HG03135 (cell line): Measurements from ENCODE around the gene RARB.
A peak's percentile ranks its signal among the peaks of the same experiment; 100 is the strongest.

Experiments used
- ATAC-seq: cut with Tn5 transposase; IDR thresholded peaks from one replicate; pipeline ENCODE4 v1.9.1; 2021; ENCODE audit warnings: mild to moderate bottlenecking, moderate library complexity; ENCODE audit not compliant: unreplicated experiment

Gene RARB

DNA sequence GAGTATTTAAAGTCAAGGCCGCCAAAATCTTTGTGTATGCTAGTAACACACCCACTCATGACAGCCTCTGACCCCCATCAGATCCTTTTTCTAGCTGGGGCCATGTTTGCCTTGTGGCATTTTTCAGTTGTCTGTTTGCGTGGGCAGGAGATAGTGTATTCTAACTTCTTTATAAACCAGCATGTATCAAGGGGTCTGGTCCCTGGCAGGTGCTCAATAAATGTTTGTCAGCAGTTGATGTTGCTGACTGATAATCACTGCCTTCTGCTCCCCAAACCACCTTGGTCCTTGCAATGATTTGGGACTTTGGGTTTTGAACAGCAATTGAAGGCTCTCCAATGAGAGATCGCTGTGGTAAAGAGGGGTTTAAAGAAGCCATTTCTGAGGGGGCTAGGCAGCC, 19.2 kb downstream of the RARB start:
- ATAC-seq = no peak

DNA sequence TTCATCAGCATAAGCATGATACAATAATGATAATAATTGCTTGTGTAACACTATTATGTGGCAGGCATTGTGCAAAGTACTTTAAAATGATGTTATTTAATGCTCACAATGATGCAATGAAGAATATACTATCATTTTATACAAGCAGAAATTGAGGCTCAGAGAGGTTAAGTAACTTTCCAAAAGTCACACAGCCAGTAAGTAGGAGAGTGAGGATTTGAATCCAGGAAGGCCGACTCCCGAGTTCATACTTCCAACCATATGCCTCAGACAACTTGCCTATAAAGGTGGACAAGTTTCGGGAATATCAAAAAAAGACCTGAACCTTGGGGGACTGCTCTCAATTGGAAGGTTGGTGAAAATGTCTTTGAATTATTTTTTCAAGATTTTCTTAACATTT, 19.9 kb downstream of the RARB start:
- no peak for ATAC-seq

DNA sequence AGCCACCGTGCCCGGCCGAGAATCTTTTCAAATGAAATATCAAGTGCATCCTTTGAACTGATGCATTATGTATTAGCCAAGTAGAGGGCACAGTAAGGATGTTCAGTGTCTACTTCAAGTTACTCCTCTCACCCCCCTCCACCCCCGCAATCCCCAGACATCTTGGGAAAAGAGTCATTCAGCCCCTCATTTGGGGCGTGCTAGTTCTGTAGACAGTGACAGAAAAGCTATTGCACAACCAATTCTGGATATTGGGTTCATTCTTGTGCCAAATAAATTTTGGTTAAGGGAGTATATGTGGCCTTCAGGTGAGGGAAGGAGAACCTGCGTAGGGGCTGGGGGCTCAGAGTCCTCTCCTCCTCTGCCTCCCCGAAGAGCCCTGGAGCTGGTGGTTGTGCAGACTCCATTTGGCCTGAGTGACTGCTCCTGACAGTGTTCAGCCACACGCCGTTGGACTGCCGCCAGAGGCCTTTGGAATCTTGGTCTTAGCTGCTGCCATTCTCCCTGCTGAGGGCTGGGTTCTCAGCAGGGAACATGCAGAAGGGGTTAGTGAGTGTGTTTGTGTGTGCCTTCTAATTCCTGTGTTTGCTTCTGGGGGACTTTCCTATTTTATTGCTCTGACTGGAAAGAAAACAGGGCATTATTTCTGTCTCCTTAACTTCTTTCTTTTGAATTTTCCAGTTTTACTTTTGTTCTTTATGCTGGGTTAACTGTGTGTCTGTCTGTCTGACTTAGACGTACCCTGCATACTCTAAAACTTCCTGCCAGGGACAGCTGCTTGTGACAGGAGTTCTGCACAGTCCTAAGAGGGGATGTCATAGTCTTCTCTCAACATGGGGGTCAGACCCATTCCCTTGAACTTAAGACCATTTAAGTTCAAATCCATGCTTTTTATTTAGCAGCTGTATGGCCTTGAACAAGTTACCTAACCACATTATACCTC, 21.0 kb downstream of the RARB start:
- ATAC-seq = no peak

DNA sequence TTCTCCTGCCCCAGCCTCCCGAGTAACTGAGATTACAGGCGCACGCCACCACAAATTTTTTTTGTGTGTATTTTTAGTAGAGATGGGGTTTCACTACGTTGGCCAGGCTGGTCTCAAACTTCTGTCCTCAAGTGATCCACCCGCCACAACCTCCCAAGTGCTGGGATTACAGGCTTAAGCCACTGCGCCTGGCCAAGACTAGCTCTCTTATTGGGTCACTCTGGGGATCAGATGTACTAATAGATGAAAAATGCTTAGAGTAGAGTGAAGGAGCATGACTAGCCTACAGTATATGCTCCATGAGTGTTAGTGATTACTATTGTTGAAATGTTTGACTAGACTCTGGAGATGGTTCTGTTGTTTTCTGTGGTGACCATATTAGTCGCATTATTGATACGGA, 21.8 kb downstream of the RARB start:
- no peak for ATAC-seq

DNA sequence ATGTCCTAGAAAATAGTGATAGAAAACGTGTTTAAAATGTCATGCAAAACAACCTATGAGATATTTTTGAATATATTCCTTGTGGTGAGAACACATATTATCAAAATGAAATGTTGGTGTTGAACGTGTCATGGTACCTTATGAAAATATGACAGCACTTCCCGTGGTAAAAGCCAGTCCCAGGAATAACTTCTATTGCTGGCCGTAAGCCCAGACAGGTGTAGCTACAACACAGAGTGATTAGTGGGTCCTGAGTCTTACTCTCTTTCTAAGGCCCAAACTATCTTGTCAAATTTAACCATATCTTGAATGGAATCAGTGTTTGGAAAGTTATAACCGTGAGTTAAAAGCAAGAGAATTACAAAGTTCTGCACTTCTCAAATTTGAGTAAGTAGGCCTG, 24.1 kb downstream of the RARB start:
- ATAC-seq = no peak

DNA sequence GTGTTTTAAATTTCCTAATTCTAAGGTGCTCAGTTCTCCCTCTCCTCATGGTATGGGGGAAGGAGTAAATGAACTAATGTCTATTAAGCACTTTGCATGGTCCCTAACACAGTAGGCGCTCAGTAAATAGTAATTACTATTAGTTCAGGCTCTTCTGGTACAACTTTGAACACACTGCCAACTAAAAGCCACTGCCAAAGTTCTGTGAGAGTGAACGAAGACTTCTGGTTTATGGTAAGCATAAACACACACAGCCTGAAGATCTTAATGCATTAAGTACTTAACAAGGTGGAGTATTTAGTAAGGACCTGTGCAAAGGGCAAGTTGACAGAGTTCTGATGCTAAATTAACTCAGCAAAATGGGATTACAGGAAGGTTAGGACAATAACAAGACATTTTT, 24.7 kb downstream of the RARB start:
- no peak for ATAC-seq

DNA sequence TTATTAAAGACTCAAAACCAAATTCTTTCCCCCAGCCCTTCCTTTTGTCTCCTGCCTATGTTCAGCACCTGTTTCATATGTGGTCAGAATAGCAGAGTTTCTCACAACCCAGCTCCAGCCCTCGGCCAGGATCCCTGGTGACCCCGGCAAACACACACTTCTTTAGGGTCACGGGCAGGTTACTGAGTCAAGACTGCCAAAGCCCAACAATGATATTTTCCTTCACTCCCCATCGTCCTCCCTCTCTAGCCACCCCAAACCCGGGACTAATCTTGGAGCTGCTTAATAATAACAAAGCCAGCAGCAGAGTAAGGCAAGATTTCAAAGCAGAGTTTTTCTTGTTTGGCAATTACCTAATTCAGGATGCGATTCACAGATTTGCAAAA, 25.5 kb downstream of the RARB start:
- ATAC-seq = no peak

DNA sequence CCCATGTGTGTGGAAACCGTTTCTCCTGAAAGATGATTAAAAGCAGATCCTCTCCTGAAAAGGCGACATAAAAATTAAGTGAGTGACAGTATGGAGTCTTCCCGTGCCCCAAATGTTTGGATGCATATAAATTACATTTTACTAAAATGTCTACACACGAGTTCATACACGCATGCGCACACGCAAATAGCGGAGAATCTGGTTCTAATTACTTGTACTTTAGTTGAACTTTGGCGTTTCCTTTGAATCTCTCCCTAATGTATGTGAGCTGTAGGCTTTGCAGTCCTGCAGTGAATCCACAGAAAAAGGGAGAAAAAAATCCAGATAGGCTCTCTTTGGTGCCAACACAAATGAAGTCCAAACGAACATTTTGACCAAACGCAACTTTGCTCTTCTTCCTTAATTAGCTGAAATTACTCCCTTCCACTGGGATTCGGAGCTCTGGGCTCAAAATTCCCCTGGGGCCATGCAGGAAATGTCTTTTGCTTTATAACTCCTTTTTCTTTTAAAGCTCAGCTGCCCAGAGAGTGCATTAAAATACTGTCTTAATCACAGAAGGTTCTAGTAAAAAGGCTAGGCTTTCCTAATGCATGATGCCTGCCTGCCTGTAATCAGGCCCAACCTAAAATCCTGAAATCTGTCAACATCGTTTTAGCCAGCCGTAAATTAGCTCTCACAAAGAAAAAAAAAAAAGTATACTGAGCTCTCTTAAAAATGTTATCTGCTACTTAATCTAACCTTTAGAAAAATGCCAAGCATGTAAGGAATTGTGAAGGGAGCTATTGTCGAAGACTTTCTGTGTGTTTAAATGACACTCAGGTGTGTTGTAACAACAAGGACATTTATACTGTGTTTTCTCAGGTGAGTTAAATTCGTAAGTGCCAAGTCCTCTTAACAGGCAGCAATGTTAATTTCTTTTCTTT, 26.2 kb downstream of the RARB start:
- no peak for ATAC-seq

DNA sequence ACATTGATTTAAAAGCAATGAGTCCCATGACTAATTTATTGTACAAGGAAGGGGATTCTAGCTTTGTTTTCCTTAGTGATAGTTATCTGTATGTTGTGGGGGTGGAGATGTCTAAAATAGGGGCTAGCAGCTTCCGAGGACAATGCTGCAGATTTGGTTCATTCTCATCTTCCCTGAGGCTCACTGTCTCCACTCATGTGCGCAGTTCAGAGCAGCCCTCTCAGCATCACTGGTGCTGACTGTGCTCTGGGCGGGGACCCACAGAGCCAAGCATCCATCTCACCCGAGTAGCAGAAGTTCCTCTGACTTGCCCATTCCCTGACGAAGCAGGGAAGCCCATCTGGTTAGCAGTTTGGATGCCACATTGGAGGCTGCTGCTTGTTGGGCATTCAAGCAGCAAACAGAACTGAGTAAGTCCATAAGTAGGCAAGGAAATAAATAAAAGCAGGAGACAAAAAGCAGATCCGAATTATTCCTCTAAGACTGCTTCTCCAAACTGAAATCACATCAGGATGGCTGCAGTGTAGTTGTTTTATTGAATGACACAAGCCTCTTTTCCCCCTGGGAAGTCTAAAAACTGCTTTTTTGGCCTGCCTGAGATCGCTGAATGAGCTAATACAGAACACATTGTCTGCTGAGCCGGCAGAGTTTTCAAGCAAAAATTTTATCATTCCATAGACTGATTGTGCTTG, 27.5 kb downstream of the RARB start:
- no peak for ATAC-seq

DNA sequence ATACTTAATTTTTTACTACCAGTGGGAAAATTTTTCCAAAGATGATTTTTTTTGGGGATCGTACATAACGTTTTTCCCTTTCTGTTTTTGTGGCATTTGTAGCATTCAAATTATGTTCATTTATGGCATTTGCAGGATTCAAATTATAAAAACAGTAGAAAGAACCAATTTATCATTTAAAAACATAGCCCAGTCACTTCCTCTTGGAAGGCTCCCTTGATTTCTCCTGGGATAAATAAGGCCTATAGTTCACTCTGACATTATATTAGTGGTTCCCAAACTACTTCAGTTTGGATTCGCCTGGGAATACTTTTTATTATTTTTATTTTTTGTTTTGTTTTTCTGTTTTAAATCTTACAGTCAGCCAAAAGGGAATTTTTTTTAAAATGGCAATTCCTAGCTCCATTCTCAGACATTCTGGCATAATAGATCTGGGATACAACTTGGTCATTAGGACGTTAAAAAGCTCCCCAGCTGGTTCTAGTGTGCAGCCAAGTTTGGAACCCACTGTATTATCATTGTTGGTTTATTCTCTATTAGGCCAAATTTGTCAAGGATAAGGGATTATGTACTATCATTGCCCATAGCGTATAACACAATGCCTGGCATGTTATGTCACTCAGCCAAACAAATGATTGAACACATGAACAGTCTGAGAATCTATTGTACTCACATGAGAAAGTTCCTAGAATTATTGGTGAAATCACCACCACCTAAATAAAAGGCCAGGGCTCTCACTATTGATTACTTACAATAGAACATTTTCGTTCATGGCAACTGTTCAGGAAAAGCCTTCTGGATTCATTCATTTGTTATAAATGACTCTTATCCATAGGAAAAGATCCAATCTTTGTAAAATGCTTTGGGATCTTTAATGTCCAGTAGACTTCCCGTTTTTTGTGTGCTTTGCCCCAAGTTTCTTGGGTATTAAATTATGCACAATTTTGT, 28.9 kb downstream of the RARB start:
- ATAC-seq = no peak

DNA sequence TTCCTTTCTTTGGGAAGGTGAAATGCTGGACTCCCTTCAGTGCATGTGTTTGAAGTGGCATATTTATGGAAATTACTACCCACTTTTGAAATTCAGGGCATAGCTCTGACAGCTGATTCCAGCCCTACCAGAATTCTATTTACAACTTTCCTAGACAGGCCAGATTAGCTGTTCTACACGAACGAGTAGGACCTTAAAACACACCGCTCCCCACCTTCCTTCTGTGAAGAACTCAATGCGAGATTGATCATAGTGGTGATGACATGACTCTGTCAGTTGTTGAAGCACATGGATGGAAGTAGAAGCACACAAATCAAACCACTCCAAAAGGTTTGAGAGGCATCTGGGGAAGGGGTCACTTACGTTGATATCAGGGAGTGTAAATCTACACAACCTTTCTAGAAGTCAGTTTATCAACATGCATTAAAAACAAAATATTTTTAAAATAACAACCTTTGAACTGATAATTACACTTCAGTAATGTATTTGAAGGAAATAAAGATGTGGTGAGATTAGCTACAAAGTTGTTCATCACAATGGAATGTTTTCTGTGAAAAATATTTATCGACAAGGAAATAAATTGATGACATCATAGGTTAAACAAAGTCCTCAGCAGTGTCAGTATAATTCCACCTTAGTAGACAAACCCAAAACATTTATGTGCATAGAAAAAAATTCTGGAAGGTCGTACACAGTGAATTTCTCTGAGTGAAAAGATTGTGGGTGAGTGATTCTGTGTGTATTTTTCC, 29.8 kb downstream of the RARB start:
- no peak for ATAC-seq

DNA sequence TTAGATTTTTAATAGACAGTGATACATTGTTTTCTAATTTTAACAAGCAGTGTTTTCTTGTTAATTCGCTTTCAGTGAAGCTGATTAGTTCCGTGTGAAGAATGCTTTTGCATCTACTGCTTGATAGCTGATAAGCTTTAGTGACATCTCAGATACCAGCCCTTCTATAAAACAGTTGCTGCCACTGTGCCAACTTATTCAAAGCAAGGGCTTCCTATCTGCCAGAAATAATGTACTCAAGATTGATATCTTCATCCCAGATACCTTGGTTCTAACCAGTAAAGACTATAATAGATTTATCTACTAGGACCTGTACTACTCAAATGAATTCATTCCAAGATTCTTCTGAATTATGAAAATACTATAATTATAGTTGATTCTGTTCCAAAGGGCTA, 30.4 kb downstream of the RARB start:
- ATAC-seq = no peak

DNA sequence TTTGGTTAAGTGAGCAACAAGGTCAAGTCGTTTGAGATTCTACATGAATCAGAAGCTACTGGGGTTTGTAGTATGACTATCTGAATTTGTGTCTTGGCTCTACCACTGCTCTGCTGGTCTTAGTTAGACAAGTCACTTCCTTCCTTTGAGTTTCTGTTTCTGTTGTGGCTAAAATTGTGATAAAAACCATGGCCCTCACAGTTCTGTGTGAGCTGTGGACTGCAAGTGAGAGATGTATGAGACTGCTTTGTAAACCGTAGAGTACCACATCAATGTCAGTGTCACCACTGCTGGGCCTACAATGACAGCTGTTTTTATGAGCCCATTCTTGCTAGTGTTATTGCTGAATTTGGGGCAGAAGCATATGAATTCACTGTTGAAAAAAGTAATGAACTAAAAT, 32.7 kb downstream of the RARB start:
- peak; percentile 98 for ATAC-seq

DNA sequence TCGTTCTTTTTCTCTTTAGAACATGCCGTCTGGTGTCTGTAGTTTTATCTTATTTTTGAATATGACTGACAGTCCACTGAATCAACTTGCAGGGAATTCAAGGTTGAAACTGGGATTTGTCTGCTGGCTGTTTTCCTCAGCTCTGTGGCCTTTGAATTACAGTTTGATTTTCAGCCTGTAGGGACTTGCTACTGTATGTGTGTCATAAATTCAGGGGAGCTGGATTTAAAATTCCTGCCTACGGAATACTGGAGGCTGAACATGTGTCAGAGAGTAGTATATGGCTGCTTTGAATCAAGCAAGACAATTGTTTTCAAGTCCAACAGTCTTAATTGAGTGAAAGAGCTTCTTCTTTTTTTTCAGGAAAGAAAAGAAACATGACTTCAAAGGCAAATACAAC, 33.9 kb downstream of the RARB start:
- no peak for ATAC-seq

DNA sequence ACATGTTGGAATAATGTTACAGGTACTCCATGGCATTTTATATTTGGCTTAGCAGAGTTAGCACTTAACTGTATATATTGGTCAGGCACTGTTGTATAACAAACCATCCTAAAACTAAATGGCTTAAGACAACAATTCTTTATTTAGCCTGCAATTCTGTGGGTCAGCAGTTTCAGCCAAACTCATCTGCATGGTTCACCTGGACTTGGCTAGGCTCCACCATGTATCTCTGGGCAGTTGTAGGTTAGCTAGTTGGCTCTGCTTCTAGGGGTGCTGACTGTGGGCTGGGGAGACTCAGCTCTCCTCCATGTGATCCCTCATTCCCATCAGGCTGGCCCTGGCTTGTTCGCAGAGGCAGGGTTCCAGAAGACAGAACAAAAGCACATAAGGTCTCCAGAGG, 34.4 kb downstream of the RARB start:
- no peak for ATAC-seq

DNA sequence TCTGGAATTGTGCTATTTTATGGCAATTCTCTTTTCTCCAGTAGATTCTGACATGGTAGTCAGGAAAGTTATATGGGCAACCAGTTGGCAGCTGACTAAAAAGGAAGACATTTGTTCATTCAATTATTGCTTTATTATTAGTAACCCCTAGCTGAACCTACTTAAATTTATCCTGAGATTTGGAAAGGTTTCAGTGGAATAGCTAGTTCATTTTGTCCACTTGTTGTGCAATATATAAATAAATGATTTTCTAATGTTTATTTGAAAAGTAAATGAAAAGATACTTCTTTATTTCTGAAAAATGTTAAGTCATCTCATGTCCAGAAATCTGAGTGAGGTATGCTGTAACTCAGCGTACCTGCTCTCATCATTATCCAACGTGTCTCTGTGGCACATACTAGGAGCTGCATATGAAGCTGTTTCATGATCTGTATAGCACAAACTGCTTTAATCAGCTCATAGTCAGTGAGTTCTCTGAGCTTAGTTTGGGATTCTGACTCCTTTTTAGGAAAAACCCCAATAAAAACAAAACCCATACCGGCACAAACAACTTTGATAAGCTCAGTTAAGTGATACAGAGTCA, 35.9 kb downstream of the RARB start:
- no peak for ATAC-seq

DNA sequence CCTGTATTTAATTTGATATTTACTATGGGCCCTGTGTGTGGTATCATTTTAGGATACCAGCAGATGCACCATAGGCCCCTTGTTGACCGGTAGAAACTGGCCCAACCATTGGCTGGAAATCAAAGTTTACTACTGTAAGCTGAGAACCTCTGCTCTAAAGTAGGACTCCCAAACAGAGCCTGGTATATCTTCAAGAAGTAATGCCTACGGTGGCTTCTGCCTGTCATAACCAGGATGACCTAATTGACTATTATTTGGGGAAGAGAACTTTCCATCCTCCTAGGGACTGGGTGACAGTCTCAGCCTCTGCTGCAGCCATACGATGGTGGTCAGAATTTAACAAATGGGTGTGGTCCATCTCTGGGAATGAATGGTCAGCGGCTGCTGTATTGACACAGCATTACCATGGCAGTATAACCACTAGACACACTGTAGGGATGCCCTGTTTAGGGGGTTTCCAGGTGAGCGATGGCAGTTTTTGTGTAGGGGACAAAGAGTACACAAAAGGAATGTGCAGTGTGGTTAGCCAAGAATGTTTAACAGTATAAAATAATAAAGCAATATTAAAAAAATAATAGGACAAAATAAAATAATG, 37.3 kb downstream of the RARB start:
- ATAC-seq = no peak

DNA sequence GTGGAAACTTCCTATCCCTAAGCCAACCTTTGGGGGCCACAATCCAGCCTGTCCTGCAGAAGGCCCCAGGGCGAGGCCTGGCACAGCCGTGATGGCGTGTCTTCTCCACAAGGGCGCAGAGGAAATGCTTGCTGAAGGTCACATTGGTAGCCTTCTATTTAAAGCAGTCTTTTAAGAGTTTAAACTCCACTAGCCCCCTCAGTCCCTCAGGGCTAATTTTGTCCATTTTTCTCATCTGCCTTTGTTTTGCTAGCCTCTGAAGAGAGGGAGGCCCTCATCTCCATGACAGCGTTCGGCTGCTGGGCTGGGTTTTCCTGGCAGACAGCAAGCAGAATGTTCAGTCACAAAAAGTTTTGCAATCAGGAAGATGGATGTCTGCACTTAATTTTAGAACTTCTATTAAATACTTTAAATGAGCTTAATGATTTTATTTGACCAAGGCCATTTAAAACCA, 40.8 kb downstream of the RARB start:
- no peak for ATAC-seq

DNA sequence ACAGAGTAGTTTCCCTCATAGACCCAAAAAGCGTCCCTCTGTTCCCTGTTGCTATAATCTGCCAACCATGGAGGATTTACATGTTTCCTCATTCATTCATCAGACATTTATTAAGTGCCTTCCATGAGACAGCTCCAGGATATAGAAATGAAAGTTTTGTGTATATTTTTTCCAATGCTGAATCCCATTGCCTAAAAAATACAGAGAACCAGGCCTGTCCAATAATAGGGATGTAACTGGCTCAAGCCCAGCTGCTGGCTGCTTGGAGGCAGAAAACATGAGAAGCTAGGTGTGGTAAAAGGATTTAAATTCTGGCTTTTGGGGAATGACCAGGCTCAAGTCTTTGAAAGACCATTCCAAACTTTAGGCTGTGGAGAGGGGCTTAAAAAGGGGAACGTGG, 41.5 kb downstream of the RARB start:
- ATAC-seq = no peak
